Esophagus muscularis mucosa (tissue), 4 donors: ENCODE results near the gene FUT3. TPM values are rescaled to one million over a fixed set of nuclear protein-coding genes. Genes with fewer than 3 reads are reported as not detected.

Source experiments
- DNase-seq: peaks from one replicate; pipeline ENCODE4 v3.0.0-alpha.2; 2017; ENCODE audit errors: extremely low spot score
- H3K27ac ChIP-seq, 4 donors: fragments of 200-600 bp; sonication (generic); replicated peaks in 1 of 4; 1 replicate in 3 of 4; 2 replicates in 1 of 4; pipeline ENCODE4 v1.5.1; 2016 to 2019; ENCODE audit warnings: mild to moderate bottlenecking in 1 of 4
- H3K27me3 ChIP-seq, 4 donors: fragments of 200-600 bp; sonication (generic); one replicate each; pipeline versions ENCODE4 v1.5.1 to v1.6.0; 2016 to 2019
- H3K36me3 ChIP-seq, 4 donors: fragments of 200-600 bp; sonication (generic); one replicate each; pipeline ENCODE4 v1.5.1; 2016 to 2019
- H3K4me1 ChIP-seq, 4 donors: fragments of 200-600 bp; sonication (generic); one replicate each; pipeline ENCODE4 v1.5.1; 2016 to 2019
- H3K4me3 ChIP-seq, 4 donors: fragments of 200-600 bp; sonication (generic); 1 replicate in 2 of 4; 2 replicates in 2 of 4; pipeline ENCODE4 v1.5.1; 2016 to 2019; ENCODE audit warnings: mild to moderate bottlenecking in 4 of 4, moderate library complexity in 1 of 4
- H3K9me3 ChIP-seq, 4 donors: fragments of 200-600 bp; sonication (generic); 1 replicate in 3 of 4; 2 replicates in 1 of 4; pipeline ENCODE4 v1.5.1; 2016 to 2019
- CTCF ChIP-seq, 3 experiments: fragments of 200-600 bp in 2 of 3; fragments of 450-650 bp in 1 of 3; sonication (generic) in 2 of 3; IDR thresholded peaks; one replicate each; pipeline ENCODE4 v1.5.1; 2017 to 2019; ENCODE audit warnings: antibody characterized with exemption in 3 of 3, mild to moderate bottlenecking in 2 of 3, moderate library complexity in 1 of 3
- EP300 ChIP-seq: sonication (generic); formaldehyde crosslinking; IDR thresholded peaks from one replicate; pipeline ENCODE4 v1.6.1; 2017; ENCODE audit warnings: antibody characterized with exemption
- POLR2A ChIP-seq: fragments of 450-650 bp; IDR thresholded peaks from one replicate; pipeline ENCODE4 v1.6.1; 2017; ENCODE audit warnings: antibody characterized with exemption, moderate library complexity, mild to moderate bottlenecking, low read depth
- POLR2AphosphoS5 ChIP-seq, 2 donors: sonication (generic); formaldehyde crosslinking; IDR thresholded peaks; one replicate each; pipeline ENCODE4 v1.6.1; 2017; ENCODE audit warnings: antibody characterized with exemption in 2 of 2
- WGBS: methylation state at CpG from one replicate; pipeline ENCODE4 v1.1.5; 2018; 5-methylcytosine and 5-hydroxymethylcytosine counted together
- intact Hi-C: fragments of 100-400 bp; cut with DNase I; formaldehyde crosslinking; loops from one replicate; pipeline ENCODE4 v1.15.1; 2023
- total RNA-seq, 4 donors: library from RNA; depleted of rRNA; stranded (reverse); fragments of >200 nt; gene quantifications; one replicate each; pipeline versions ENCODE4 v1.1.0 to v1.2.1, GENCODE V29; 2016

The FUT3 gene
- total RNA-seq, 4 donors from 2014 or later: 0.57 TPM; not detected in 3

GRCh38 chr19:5824751-5825150 lies 26.5 kb downstream of the FUT3 start:
- Histone ChIP-seq H3K36me3 (no peaks in the 10 kb centered on the region), H3K9me3 (no peaks in the 10 kb centered on the region), H3K27me3 (peaks cover 0 to 30% (median 1%) of the 10 kb centered on the region in 4 donors), H3K4me1 (peaks cover 27 to 55% (median 47%) of the 10 kb centered on the region in 4 donors), H3K27ac (no peak overlapping the region), H3K4me3 (no peak overlapping the region)
- intact Hi-C loops: loop anchor here (5.0 kb wide), 1 partner anchor 68 kb away; no protein-coding TSS in a partner anchor
- TF ChIP-seq POLR2AphosphoS5 (IDR thresholded peaks at IDR 0.05): no peak
- TF ChIP-seq EP300: no peak
- TF ChIP-seq CTCF (IDR thresholded peaks at IDR 0.05): no peak
- TF ChIP-seq POLR2A: no peak
- DNase-seq: no peak
- 84% methylated on average over 10 of the region's 10 CpGs for WGBS

GRCh38 chr19:5823579-5824281 lies 27.5 kb downstream of the FUT3 start:
- no peak for DNase-seq
- intact Hi-C loops: no loop called here
- H3K9me3 ChIP-seq: no peaks in the 10 kb centered on the region
- no peak overlapping the region for H3K27ac ChIP-seq
- TF ChIP-seq EP300 (no peak), POLR2A (no peak), CTCF (IDR thresholded peaks at IDR 0.05) (peak in 1 of 3 experiments; percentile 8), POLR2AphosphoS5 (IDR thresholded peaks at IDR 0.05) (no peak)
- peaks cover 0 to 20% (median 0%) of the 10 kb centered on the region in 4 donors for H3K27me3 ChIP-seq
- peaks cover 22 to 45% (median 37%) of the 10 kb centered on the region in 4 donors for H3K4me1 ChIP-seq
- no peak overlapping the region for H3K4me3 ChIP-seq
- 82% methylated on average over 12 of the region's 30 CpGs for WGBS
- H3K36me3 ChIP-seq: no peaks in the 10 kb centered on the region

GRCh38 chr19:5822181-5822844 lies 28.9 kb downstream of the FUT3 start:
- intact Hi-C loops: no loop called here
- no peak for TF ChIP-seq EP300
- TF ChIP-seq CTCF (IDR thresholded peaks at IDR 0.05): no peak
- Histone ChIP-seq H3K9me3 (no peaks in the 10 kb centered on the region), H3K36me3 (no peaks in the 10 kb centered on the region), H3K4me3 (peak overlapping the region in 1 of 4 donors; percentile 12), H3K4me1 (peaks cover 16 to 32% (median 25%) of the 10 kb centered on the region in 4 donors), H3K27me3 (peaks cover 0 to 7% (median 0%) of the 10 kb centered on the region in 4 donors), H3K27ac (no peak overlapping the region)
- 40% methylated on average over 7 of the region's 30 CpGs for WGBS
- no peak for DNase-seq

GRCh38 chr19:5821521-5822180 lies 29.6 kb downstream of the FUT3 start:
- no peak for DNase-seq
- WGBS: 57% methylated on average over 8 of the region's 8 CpGs
- Histone ChIP-seq H3K9me3 (no peaks in the 10 kb centered on the region), H3K27ac (no peak overlapping the region), H3K27me3 (peaks cover 0 to under 1% (median 0%) of the 10 kb centered on the region in 4 donors), H3K4me1 (peaks cover 9 to 26% (median 18%) of the 10 kb centered on the region in 4 donors), H3K4me3 (no peak overlapping the region), H3K36me3 (no peaks in the 10 kb centered on the region)
- no peak for TF ChIP-seq POLR2A
- TF ChIP-seq CTCF (IDR thresholded peaks at IDR 0.05): no peak
- no peak for TF ChIP-seq POLR2AphosphoS5 (IDR thresholded peaks at IDR 0.05)
- no peak for TF ChIP-seq EP300
- intact Hi-C loops: no loop called here
